Choroid plexus epithelial cell (primary cell): ENCODE data around the gene SNX19.

ENCODE experiments used
- DNase-seq: peaks from one replicate; pipeline ENCODE4 v3.0.0-alpha.2; 2010; ENCODE audit warnings: low read depth
- H3K4me3 ChIP-seq: 2 replicates; pipeline ENCODE4 v1.5.1; 2011; ENCODE audit warnings: low read depth, mild to moderate bottlenecking, control low read depth, low read length, moderate library complexity
- CTCF ChIP-seq: conservative IDR thresholded peaks from 2 replicates; pipeline ENCODE4 v1.5.1; 2011; ENCODE audit warnings: low read depth, mild to moderate bottlenecking, control low read depth, inconsistent platforms, low read length, moderate library complexity

Gene SNX19

GRCh38 chr11:130897262-130898182, 18.8 kb downstream of the SNX19 start:
- DNase-seq = peak; percentile 64
- no peak overlapping the region for H3K4me3 ChIP-seq
- no peak for TF ChIP-seq CTCF

GRCh38 chr11:130894322-130895025, 21.8 kb downstream of the SNX19 start:
- peak; percentile 89 for DNase-seq
- H3K4me3 ChIP-seq = no peak overlapping the region
- peak; percentile 86 for TF ChIP-seq CTCF

GRCh38 chr11:130892861-130893260, 23.4 kb downstream of the SNX19 start:
- DNase-seq = no peak
- TF ChIP-seq CTCF = no peak
- no peak overlapping the region for H3K4me3 ChIP-seq

- DNase-seq = no peak
- TF ChIP-seq CTCF = no peak
- H3K4me3 ChIP-seq = no peak overlapping the region
Observed at GRCh38 chr11:130891326-130891725, 25.0 kb downstream of the SNX19 start.

GRCh38 chr11:130890039-130890745, 26.1 kb downstream of the SNX19 start:
- H3K4me3 ChIP-seq = no peak overlapping the region
- TF ChIP-seq CTCF = no peak
- DNase-seq = no peak

- H3K4me3 ChIP-seq = no peak overlapping the region
- DNase-seq = no peak
- TF ChIP-seq CTCF = no peak
Observed at GRCh38 chr11:130888790-130889189, 27.5 kb downstream of the SNX19 start.
